PFSK-1 (cell line): Measurements from ENCODE around the gene LMF2.

Experiments used
- TAF1 ChIP-seq: IDR thresholded peaks from 2 replicates; pipeline ENCODE4 v1.6.1; 2012; ENCODE audit warnings: low read length, control low read depth, borderline replicate concordance; ENCODE audit not compliant: insufficient read depth
- TF ChIP-seq, protein P1 (sequence below), 2 experiments: IDR thresholded peaks; 2 replicates each; pipeline versions ENCODE4 v1.6.1 to v1.8.0; 2011 to 2012; ENCODE audit warnings: low read depth in 2 of 2, low read length in 2 of 2, control low read depth in 1 of 2, inconsistent platforms in 1 of 2, mild to moderate bottlenecking in 1 of 2, moderate library complexity in 1 of 2; ENCODE audit not compliant: insufficient read depth in 1 of 2

DNA sequence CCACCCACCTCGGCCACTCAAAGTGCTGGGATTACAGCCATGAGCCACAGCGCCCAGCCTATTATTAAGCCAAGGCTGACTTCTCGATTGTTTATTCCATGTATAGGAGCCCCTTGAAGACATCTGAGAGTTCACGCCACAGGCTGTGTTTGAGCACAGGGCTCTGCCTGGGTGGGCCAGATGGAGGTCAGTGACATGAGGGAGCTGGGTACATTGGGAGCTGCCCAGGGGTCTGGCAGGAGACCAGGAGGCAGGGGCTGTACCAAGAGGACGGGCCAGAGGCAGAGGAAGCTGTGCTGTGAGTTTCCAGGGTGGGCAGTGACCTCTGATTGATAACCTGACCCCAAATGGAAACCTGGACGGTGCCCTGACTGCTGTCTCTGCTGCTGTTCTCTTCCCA, 5.4 kb downstream of the LMF2 start:
- TF ChIP-seq, protein P1, sequence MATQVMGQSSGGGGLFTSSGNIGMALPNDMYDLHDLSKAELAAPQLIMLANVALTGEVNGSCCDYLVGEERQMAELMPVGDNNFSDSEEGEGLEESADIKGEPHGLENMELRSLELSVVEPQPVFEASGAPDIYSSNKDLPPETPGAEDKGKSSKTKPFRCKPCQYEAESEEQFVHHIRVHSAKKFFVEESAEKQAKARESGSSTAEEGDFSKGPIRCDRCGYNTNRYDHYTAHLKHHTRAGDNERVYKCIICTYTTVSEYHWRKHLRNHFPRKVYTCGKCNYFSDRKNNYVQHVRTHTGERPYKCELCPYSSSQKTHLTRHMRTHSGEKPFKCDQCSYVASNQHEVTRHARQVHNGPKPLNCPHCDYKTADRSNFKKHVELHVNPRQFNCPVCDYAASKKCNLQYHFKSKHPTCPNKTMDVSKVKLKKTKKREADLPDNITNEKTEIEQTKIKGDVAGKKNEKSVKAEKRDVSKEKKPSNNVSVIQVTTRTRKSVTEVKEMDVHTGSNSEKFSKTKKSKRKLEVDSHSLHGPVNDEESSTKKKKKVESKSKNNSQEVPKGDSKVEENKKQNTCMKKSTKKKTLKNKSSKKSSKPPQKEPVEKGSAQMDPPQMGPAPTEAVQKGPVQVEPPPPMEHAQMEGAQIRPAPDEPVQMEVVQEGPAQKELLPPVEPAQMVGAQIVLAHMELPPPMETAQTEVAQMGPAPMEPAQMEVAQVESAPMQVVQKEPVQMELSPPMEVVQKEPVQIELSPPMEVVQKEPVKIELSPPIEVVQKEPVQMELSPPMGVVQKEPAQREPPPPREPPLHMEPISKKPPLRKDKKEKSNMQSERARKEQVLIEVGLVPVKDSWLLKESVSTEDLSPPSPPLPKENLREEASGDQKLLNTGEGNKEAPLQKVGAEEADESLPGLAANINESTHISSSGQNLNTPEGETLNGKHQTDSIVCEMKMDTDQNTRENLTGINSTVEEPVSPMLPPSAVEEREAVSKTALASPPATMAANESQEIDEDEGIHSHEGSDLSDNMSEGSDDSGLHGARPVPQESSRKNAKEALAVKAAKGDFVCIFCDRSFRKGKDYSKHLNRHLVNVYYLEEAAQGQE (IDR thresholded peaks at IDR 0.05; ENCODE audit: insufficient read depth in 1 of 2, low read depth in 2 of 2, low read length in 2 of 2), result no peak
- TF ChIP-seq TAF1, result no peak
